Tibial nerve (tissue), 4 donors: ENCODE data around the gene CXorf38. TPM values are rescaled to one million over a fixed set of nuclear protein-coding genes. Genes with fewer than 3 reads are reported as not detected.

Experiments
- DNase-seq, 2 donors: peaks; one replicate each; pipeline ENCODE4 v3.0.0-alpha.2; 2019; ENCODE audit warnings: low spot score in 2 of 2
- H3K27ac ChIP-seq, 4 donors: fragments of 200-600 bp; sonication (generic) in 3 of 4; one replicate each; pipeline ENCODE4 v1.5.1; 2017 to 2019; ENCODE audit warnings: mild to moderate bottlenecking in 1 of 4
- H3K27me3 ChIP-seq, 2 donors: fragments of 200-600 bp; sonication (generic) in 1 of 2; one replicate each; pipeline versions ENCODE4 v1.5.1 to v1.6.0; 2017 to 2019
- H3K36me3 ChIP-seq, 3 donors: fragments of 200-600 bp; sonication (generic); one replicate each; pipeline ENCODE4 v1.5.1; 2018 to 2019
- H3K4me1 ChIP-seq, 4 donors: fragments of 200-600 bp; sonication (generic) in 3 of 4; one replicate each; pipeline ENCODE4 v1.5.1; 2017 to 2019
- H3K4me3 ChIP-seq, 4 donors: fragments of 200-600 bp; sonication (generic) in 3 of 4; one replicate each; pipeline ENCODE4 v1.5.1; 2017 to 2019; ENCODE audit warnings: mild to moderate bottlenecking in 1 of 4, moderate library complexity in 1 of 4
- H3K9me3 ChIP-seq, 4 donors: fragments of 200-600 bp; sonication (generic) in 3 of 4; one replicate each; pipeline ENCODE4 v1.5.1; 2017 to 2019
- EP300 ChIP-seq, 2 donors: sonication (generic); formaldehyde crosslinking; IDR thresholded peaks; one replicate each; pipeline ENCODE4 v1.6.1; 2017; ENCODE audit warnings: antibody characterized with exemption in 2 of 2, mild to moderate bottlenecking in 1 of 2
- POLR2A ChIP-seq, 2 donors: fragments of 450-650 bp; IDR thresholded peaks; one replicate each; pipeline ENCODE4 v1.6.1; 2017; ENCODE audit warnings: antibody characterized with exemption in 2 of 2, mild to moderate bottlenecking in 2 of 2, moderate library complexity in 2 of 2
- WGBS, 2 donors: methylation state at CpG; one replicate each; pipeline ENCODE4 v1.1.5; 2018; 5-methylcytosine and 5-hydroxymethylcytosine counted together
- total RNA-seq, 4 donors: library from RNA; depleted of rRNA; stranded (reverse); fragments of >200 nt; gene quantifications; one replicate each; pipeline ENCODE4 v1.1.0, GENCODE V29; 2016
- TF ChIP-seq, protein P1 (sequence below), 5 experiments: fragments of 200-600 bp in 3 of 5; fragments of 450-650 bp in 2 of 5; sonication (generic) in 3 of 5; IDR thresholded peaks; one replicate each; pipeline ENCODE4 v1.5.1; 2016 to 2019; ENCODE audit warnings: antibody characterized with exemption in 5 of 5, mild to moderate bottlenecking in 3 of 5, moderate library complexity in 2 of 5

The CXorf38 gene
- total RNA-seq, 4 donors from 2014 or later, result 19.0 to 24.5 (median 21.4) TPM

GRCh38 chrX:40623139-40623536 is 24.2 kb downstream of the CXorf38 start, which contains the start of gene MPC1L:
Gene MPC1L (plus strand): TSS chrX:40623428. CDS start chrX:40623566, 138 bp downstream.
- H3K36me3 ChIP-seq, result peaks cover 0 to 11% (median 0%) of the 10 kb centered on the region in 3 donors
- no peak for DNase-seq
- 91 to 98% methylated on average over 20 to 38 of the region's 38 CpGs for WGBS, 2 donors
- no peaks in the 10 kb centered on the region for H3K9me3 ChIP-seq
- no peak within 1 kb of the TSS for H3K4me3 ChIP-seq
- H3K27ac ChIP-seq, result no peak within 1 kb of the TSS
- TF ChIP-seq POLR2A (IDR thresholded peaks at IDR 0.05) (no peak), EP300 (IDR thresholded peaks at IDR 0.05) (no peak)
- TF ChIP-seq, protein P1, sequence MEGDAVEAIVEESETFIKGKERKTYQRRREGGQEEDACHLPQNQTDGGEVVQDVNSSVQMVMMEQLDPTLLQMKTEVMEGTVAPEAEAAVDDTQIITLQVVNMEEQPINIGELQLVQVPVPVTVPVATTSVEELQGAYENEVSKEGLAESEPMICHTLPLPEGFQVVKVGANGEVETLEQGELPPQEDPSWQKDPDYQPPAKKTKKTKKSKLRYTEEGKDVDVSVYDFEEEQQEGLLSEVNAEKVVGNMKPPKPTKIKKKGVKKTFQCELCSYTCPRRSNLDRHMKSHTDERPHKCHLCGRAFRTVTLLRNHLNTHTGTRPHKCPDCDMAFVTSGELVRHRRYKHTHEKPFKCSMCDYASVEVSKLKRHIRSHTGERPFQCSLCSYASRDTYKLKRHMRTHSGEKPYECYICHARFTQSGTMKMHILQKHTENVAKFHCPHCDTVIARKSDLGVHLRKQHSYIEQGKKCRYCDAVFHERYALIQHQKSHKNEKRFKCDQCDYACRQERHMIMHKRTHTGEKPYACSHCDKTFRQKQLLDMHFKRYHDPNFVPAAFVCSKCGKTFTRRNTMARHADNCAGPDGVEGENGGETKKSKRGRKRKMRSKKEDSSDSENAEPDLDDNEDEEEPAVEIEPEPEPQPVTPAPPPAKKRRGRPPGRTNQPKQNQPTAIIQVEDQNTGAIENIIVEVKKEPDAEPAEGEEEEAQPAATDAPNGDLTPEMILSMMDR (IDR thresholded peaks at IDR 0.05), result no peak
- no peaks in the 10 kb centered on the region for H3K4me1 ChIP-seq
- peaks cover 0 to 16% of the 10 kb centered on the region in 2 donors for H3K27me3 ChIP-seq

DNA sequence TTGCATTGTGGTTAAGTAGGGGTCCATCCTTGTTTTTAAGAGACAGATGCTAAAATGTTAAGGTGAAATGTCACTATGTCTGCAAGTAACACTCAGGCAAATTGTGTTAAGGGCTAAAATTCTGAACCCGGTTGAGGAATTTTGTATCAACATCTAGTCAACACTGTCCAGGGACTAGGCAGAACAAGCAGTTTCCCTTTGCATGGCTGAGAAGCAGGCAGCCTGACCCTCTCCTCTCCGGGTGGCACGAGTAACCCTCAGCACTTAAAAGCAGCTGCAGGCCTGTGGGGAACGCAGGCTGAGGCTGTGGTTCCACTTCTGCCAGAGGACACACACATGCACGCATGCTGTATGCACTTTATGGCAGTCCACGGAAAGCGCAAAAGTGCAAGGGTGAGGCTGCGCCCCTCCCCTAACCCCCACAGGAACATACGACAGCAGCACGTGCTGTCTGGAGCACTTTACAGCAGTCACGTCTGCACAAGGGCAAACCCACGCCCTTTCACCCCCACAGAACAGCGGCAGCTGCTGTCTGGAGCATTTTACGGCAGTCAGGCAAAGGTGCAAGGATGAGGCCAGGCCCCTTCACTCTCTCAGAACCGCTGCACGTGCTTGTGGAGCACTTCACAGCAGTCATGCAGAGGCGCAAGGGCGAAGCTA is 24.8 kb downstream of the CXorf38 start:
- WGBS, 2 donors, result 70 to 71% methylated on average over 11 to 18 of the region's 18 CpGs
- Histone ChIP-seq H3K4me1 (no peaks in the 10 kb centered on the region), H3K4me3 (no peak overlapping the region), H3K9me3 (no peaks in the 10 kb centered on the region), H3K27me3 (peaks cover 0 to 16% of the 10 kb centered on the region in 2 donors), H3K27ac (no peak overlapping the region), H3K36me3 (peaks cover 0 to 5% (median 0%) of the 10 kb centered on the region in 3 donors)
- no peak for DNase-seq
- TF ChIP-seq POLR2A (IDR thresholded peaks at IDR 0.05), result no peak
- TF ChIP-seq, protein P1 (IDR thresholded peaks at IDR 0.05), result no peak
- TF ChIP-seq EP300 (IDR thresholded peaks at IDR 0.05), result no peak

GRCh38 chrX:40617566-40617965 is 29.8 kb downstream of the CXorf38 start:
- H3K4me3 ChIP-seq, result no peak overlapping the region
- TF ChIP-seq, protein P1 (IDR thresholded peaks at IDR 0.05), result no peak
- TF ChIP-seq EP300 (IDR thresholded peaks at IDR 0.05), result no peak
- DNase-seq, result no peak
- H3K36me3 ChIP-seq, result no peaks in the 10 kb centered on the region
- no peaks in the 10 kb centered on the region for H3K4me1 ChIP-seq
- H3K27me3 ChIP-seq, result peaks cover 0 to 15% of the 10 kb centered on the region in 2 donors
- 66 to 73% methylated on average over 6 to 7 of the region's 7 CpGs for WGBS, 2 donors
- H3K9me3 ChIP-seq, result no peaks in the 10 kb centered on the region
- H3K27ac ChIP-seq, result no peak overlapping the region

- Histone ChIP-seq H3K27me3 (peaks cover 0 to 15% of the 10 kb centered on the region in 2 donors), H3K9me3 (no peaks in the 10 kb centered on the region), H3K4me3 (no peak overlapping the region), H3K36me3 (no peaks in the 10 kb centered on the region), H3K4me1 (no peaks in the 10 kb centered on the region), H3K27ac (no peak overlapping the region)
- 78 to 81% methylated on average over 9 of the region's 9 CpGs for WGBS, 2 donors
- TF ChIP-seq, protein P1 (IDR thresholded peaks at IDR 0.05), result no peak
- TF ChIP-seq POLR2A (IDR thresholded peaks at IDR 0.05) (no peak), EP300 (IDR thresholded peaks at IDR 0.05) (no peak)
- DNase-seq, result no peak
Observed at GRCh38 chrX:40615976-40616375, 31.4 kb downstream of the CXorf38 start.

GRCh38 chrX:40612511-40612910 is 34.9 kb downstream of the CXorf38 start:
- Histone ChIP-seq H3K27ac (no peak overlapping the region), H3K4me3 (no peak overlapping the region), H3K36me3 (no peaks in the 10 kb centered on the region), H3K27me3 (peaks cover 0 to 13% of the 10 kb centered on the region in 2 donors), H3K4me1 (no peaks in the 10 kb centered on the region), H3K9me3 (no peaks in the 10 kb centered on the region)
- DNase-seq, result no peak
- TF ChIP-seq, protein P1 (IDR thresholded peaks at IDR 0.05), result no peak
- no peak for TF ChIP-seq POLR2A (IDR thresholded peaks at IDR 0.05)
- WGBS, 2 donors, result 60 to 67% methylated on average over 4 of the region's 4 CpGs
